ENCODE data around the gene STT3B. TPM values are rescaled to one million over a fixed set of nuclear protein-coding genes. Genes with fewer than 3 reads are reported as not detected.
"Not testable (repeated sequence)": the region's sequence is repeated elsewhere in the genome, so short reads cannot be mapped to it uniquely, and the experiment has no call there.

STT3B gene
- total RNA-seq, 1 experiment from 2014 or later: 198 TPM

GRCh38 chr3:31572236-31573004, 39.7 kb downstream of the STT3B start:
- DNase-seq (ENCODE audit: low read depth, low spot score): no peak
- in situ Hi-C loops (cut with HindIII; ENCODE audit: low pct_unique_long_range_greater_than_20kb, low sequenced_read_pairs): no loop called here

- no peak for DNase-seq (ENCODE audit: low read depth, low spot score)
- in situ Hi-C loops (cut with HindIII; ENCODE audit: low pct_unique_long_range_greater_than_20kb, low sequenced_read_pairs): no loop called here
Observed at GRCh38 chr3:31573036-31573779, 40.5 kb downstream of the STT3B start.

- in situ Hi-C loops (cut with HindIII; ENCODE audit: low pct_unique_long_range_greater_than_20kb, low sequenced_read_pairs): no loop called here
- DNase-seq (ENCODE audit: low read depth, low spot score): no peak
Observed at GRCh38 chr3:31575448-31575847, 42.7 kb downstream of the STT3B start.

GRCh38 chr3:31576521-31576920, 43.8 kb downstream of the STT3B start:
- no peak for DNase-seq (ENCODE audit: low read depth, low spot score)
- in situ Hi-C loops (cut with HindIII; ENCODE audit: low pct_unique_long_range_greater_than_20kb, low sequenced_read_pairs): no loop called here

- DNase-seq (ENCODE audit: low read depth, low spot score): no peak
- in situ Hi-C loops (cut with HindIII; ENCODE audit: low pct_unique_long_range_greater_than_20kb, low sequenced_read_pairs): no loop called here
Observed at GRCh38 chr3:31577232-31577631, 44.5 kb downstream of the STT3B start.

- in situ Hi-C loops (cut with HindIII; ENCODE audit: low pct_unique_long_range_greater_than_20kb, low sequenced_read_pairs): no loop called here
Observed at GRCh38 chr3:31579828-31580227, 47.1 kb downstream of the STT3B start.

GRCh38 chr3:31580645-31581044, 47.9 kb downstream of the STT3B start:
- no peak for DNase-seq (ENCODE audit: low read depth, low spot score)
- in situ Hi-C loops (cut with HindIII; ENCODE audit: low pct_unique_long_range_greater_than_20kb, low sequenced_read_pairs): no loop called here

More at GRCh38 chr3:31579828-31580227, 47.1 kb downstream of the STT3B start:
- DNase-seq (ENCODE audit: low read depth, low spot score): peak; percentile 10

- in situ Hi-C loops (cut with HindIII; ENCODE audit: low pct_unique_long_range_greater_than_20kb, low sequenced_read_pairs): no loop called here
- DNase-seq (ENCODE audit: low read depth, low spot score): no peak
Observed at GRCh38 chr3:31581660-31582059, 48.9 kb downstream of the STT3B start.

- in situ Hi-C loops (cut with HindIII; ENCODE audit: low pct_unique_long_range_greater_than_20kb, low sequenced_read_pairs): no loop called here
- no peak for DNase-seq (ENCODE audit: low read depth, low spot score)
Observed at GRCh38 chr3:31589228-31589627, 56.5 kb downstream of the STT3B start.

- in situ Hi-C loops (cut with HindIII; ENCODE audit: low pct_unique_long_range_greater_than_20kb, low sequenced_read_pairs): no loop called here
- DNase-seq (ENCODE audit: low read depth, low spot score): no peak
Observed at GRCh38 chr3:31590650-31591049, 57.9 kb downstream of the STT3B start.

GRCh38 chr3:31592764-31593163, 60.0 kb downstream of the STT3B start:
- DNase-seq (ENCODE audit: low read depth, low spot score): no peak
- in situ Hi-C loops (cut with HindIII; ENCODE audit: low pct_unique_long_range_greater_than_20kb, low sequenced_read_pairs): no loop called here

- no peak for DNase-seq (ENCODE audit: low read depth, low spot score)
- in situ Hi-C loops (cut with HindIII; ENCODE audit: low pct_unique_long_range_greater_than_20kb, low sequenced_read_pairs): no loop called here
Observed at GRCh38 chr3:31596176-31596575, 63.5 kb downstream of the STT3B start.

GRCh38 chr3:31600431-31600830, 67.7 kb downstream of the STT3B start:
- in situ Hi-C loops (cut with HindIII; ENCODE audit: low pct_unique_long_range_greater_than_20kb, low sequenced_read_pairs): no loop called here
- no peak for DNase-seq (ENCODE audit: low read depth, low spot score)

- DNase-seq (ENCODE audit: low read depth, low spot score); in situ Hi-C loops (cut with HindIII; ENCODE audit: low pct_unique_long_range_greater_than_20kb, low sequenced_read_pairs): not testable (repeated sequence)
Observed at GRCh38 chr3:31605333-31605732, 72.6 kb downstream of the STT3B start.

- in situ Hi-C loops (cut with HindIII; ENCODE audit: low pct_unique_long_range_greater_than_20kb, low sequenced_read_pairs): no loop called here
- DNase-seq (ENCODE audit: low read depth, low spot score): no peak
Observed at GRCh38 chr3:31606453-31606852, 73.7 kb downstream of the STT3B start.

GRCh38 chr3:31610700-31611275, 78.1 kb downstream of the STT3B start:
- in situ Hi-C loops (cut with HindIII; ENCODE audit: low pct_unique_long_range_greater_than_20kb, low sequenced_read_pairs): no loop called here
- peak; percentile 66 for DNase-seq (ENCODE audit: low read depth, low spot score)

- no peak for DNase-seq (ENCODE audit: low read depth, low spot score)
- in situ Hi-C loops (cut with HindIII; ENCODE audit: low pct_unique_long_range_greater_than_20kb, low sequenced_read_pairs): no loop called here
Observed at GRCh38 chr3:31613177-31613576, 80.5 kb downstream of the STT3B start.

GRCh38 chr3:31613654-31614053, 80.9 kb downstream of the STT3B start:
- in situ Hi-C loops (cut with HindIII; ENCODE audit: low pct_unique_long_range_greater_than_20kb, low sequenced_read_pairs): no loop called here
- DNase-seq (ENCODE audit: low read depth, low spot score): no peak

Measured in SK-MEL-5 (cell line).